TTC549 (cell line): ENCODE data around the gene RAD23A.

Experiments
- FAIRE-seq: peaks from 2 replicates; lab custom pipeline; 2012; peaks lifted over from hg19 to GRCh38; lab: Jason Lieb, UNC

The RAD23A gene

GRCh38 chr19:12984683-12985048, 39.0 kb downstream of the RAD23A start:
- no peak for FAIRE-seq

GRCh38 chr19:12985049-12985776, 39.6 kb downstream of the RAD23A start:
- no peak for FAIRE-seq

- FAIRE-seq: no peak
Measured at GRCh38 chr19:12986726-12987125, 41.1 kb downstream of the RAD23A start.

GRCh38 chr19:12987190-12987589, 41.5 kb downstream of the RAD23A start:
- FAIRE-seq: no peak

- no peak for FAIRE-seq
Measured at GRCh38 chr19:12987781-12988180, 42.1 kb downstream of the RAD23A start.

- no peak for FAIRE-seq
Measured at GRCh38 chr19:12990431-12990830, 44.8 kb downstream of the RAD23A start.

- no peak for FAIRE-seq
Measured at GRCh38 chr19:12990853-12991252, 45.2 kb downstream of the RAD23A start.

- FAIRE-seq: no peak
Measured at GRCh38 chr19:12991296-12991695, 45.6 kb downstream of the RAD23A start.

GRCh38 chr19:12992729-12993128, 47.1 kb downstream of the RAD23A start:
- no peak for FAIRE-seq

GRCh38 chr19:12993562-12993961, 47.9 kb downstream of the RAD23A start:
- FAIRE-seq: no peak

- FAIRE-seq: no peak
Measured at GRCh38 chr19:12994701-12995595, 49.3 kb downstream of the RAD23A start, which contains the start of gene NFIX. NFIX (plus strand) TSS chr19:12995475; CDS start chr19:12995838, 363 bp downstream.

- FAIRE-seq: no peak
Measured at GRCh38 chr19:12995596-12996405, 50.1 kb downstream of the RAD23A start.

GRCh38 chr19:12996406-12997094, 50.9 kb downstream of the RAD23A start:
- FAIRE-seq: no peak

- FAIRE-seq: no peak
Measured at GRCh38 chr19:12997179-12997966, 51.7 kb downstream of the RAD23A start.

GRCh38 chr19:12997967-12998940, 52.6 kb downstream of the RAD23A start:
- no peak for FAIRE-seq

- FAIRE-seq: no peak
Measured at GRCh38 chr19:13001166-13001501, 55.5 kb downstream of the RAD23A start.

GRCh38 chr19:13001502-13002165, 56.0 kb downstream of the RAD23A start:
- no peak for FAIRE-seq

- FAIRE-seq: no peak
Measured at GRCh38 chr19:13002166-13002898, 56.7 kb downstream of the RAD23A start.

- FAIRE-seq: no peak
Measured at GRCh38 chr19:13003081-13003480, 57.4 kb downstream of the RAD23A start.
